H1 (cell line): ENCODE data around the gene CRTC3.

Source experiments
- CTCF ChIP-seq, 3 experiments: IDR thresholded peaks; 1 replicate in 2 of 3; 2 replicates in 1 of 3; pipeline versions ENCODE4 v1.5.1 to v1.6.1; 2011; ENCODE audit warnings: low read length in 3 of 3, mild to moderate bottlenecking in 3 of 3, inconsistent platforms in 2 of 3, low read depth in 1 of 3, moderate library complexity in 1 of 3; ENCODE audit not compliant: insufficient read depth in 1 of 3; ENCODE audit errors: control extremely low read depth in 1 of 3
- KDM5A ChIP-seq: fragments of 200-600 bp; IDR thresholded peaks from 2 replicates; pipeline ENCODE4 v1.7.1; 2012; ENCODE audit warnings: mild to moderate bottlenecking, low read length, inconsistent platforms, mixed read lengths

GRCh38 chr15:90650956-90651689 is 121.4 kb downstream of the CRTC3 start:
- TF ChIP-seq KDM5A (no peak), CTCF (IDR thresholded peaks at IDR 0.05; ENCODE audit: control extremely low read depth in 1 of 3, insufficient read depth in 1 of 3, low read depth in 1 of 3, low read length in 3 of 3) (no peak)
